ENCODE measurements around the gene TNFRSF8.

Gene TNFRSF8

DNA sequence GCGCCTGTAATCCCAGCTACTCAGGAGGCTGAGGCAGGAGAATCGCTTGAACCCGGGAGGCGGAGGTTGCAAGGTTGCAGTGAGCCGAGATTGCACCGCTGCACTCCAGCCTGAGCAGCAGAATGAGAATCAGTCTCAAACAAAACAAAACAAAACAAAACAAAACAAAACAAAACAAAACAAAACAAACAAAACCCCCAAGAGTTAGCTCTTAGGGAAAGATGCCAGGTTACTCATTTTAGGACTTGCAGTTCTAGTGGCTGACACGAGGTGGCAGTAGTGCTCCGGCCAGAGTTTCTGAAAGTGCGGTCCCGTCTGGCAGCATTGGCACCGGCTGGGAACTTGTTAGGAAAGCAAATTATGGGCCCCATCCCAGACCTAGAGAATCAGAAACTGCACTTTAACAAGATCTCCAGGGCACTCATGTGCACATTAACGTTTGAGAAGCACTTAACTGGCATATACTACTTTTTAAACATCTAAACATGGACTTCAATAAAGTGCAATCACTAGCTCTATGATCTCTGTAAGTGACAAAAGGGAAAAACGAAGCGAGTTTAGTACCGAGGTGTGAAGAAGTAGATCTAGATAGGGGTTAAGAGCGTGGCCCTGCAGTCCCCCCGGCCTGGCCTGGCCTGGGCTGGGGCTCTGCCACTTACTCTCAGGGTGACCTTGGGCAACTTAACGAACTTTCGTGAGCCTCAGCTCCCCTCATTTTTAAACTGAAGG lies 61.8 kb downstream of the TNFRSF8 start:
- DNase-seq, result peak; percentile 85

DNA sequence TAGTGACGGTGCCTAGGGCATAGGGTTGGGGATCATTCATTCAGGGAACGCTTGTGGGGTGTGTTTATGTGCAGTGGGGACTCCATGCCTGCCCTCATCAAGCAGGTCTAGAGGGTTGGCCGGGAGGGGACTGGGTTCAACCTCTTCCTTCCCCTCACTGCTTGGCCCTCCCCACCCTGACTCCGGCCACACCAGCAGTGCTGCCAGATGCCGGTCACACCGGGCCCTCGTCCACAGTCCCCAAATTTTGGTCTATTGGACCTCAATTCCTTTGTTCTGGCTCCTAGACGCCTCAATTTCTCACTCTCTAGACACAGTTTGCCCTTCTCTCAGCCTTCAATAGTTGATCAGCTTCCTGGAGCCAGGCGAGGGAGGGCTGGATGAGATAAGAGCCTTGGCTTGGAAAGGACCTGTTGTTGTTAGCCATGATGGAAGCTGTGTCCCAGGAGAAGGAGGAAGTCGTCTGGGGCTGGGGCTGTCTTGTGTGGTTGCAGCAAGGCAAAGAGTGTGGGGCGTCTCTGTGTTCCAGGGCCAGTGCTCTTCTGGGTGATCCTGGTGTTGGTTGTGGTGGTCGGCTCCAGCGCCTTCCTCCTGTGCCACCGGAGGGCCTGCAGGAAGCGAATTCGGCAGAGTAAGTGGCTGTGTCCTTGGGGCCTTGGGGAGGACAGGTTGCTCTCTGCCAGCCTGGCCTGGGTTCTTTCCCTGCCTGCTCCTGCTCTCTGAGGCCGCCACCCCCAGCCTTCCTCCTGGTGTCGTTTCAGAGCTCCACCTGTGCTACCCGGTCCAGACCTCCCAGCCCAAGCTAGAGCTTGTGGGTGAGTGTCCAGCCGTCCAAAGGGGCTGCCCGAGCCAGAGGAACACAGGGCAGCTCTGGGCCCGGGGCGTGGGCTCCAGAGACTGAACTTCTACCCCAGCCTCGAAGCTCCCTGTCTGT lies 62.6 kb downstream of the TNFRSF8 start:
- no peak for DNase-seq

DNA sequence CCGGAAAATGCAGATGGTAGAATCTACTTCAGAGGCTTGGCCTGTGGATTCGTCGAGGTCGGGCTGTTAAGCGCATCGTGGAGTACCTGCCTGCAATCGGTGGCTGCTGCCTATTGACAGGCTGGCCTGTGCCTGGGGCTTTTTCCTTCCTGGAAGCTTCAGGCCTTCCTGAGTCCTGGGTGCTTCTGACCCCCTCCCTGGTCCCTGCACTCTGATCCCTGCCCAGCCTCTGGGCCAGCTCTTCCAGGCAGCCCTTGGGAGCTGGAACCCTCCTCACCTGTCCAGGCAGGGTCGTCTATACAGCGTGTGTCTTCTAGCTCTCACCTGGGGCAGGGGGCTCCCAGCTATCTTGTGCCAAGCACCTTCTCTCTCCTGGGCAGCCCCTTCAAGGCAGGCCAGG lies 63.7 kb downstream of the TNFRSF8 start:
- no peak for DNase-seq

DNA sequence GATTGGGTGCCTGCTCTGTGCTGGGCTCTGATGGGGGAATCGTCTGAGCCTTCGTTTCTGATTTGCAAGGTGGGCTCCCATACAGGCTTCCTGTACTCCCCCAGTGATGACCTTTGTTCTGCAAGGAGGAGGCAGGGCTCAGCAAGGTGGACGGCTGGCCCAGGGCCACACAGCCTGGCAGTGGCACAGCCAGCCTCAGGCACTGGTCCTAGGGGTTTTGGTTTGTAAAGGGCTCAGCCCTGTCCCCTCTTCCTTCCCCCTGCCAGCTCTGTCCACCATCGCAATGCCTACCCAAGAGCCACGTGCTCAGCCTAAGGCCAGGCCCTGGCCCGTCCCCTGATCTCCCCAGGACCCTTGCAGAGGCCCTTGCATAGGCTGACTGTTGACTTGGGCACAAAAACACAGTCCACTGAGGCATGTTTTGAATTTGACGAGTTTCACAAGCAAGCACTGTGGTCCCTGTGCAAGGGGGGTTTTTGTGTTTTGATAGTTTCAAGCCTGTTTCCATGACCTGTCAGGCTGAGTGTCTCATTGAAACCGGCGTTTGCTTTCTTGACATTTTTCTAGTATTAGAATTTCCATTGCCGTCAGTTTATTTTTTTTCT lies 64.2 kb downstream of the TNFRSF8 start:
- DNase-seq, result no peak

- no peak for DNase-seq
These were observed 65.0 kb downstream of the TNFRSF8 start for GRCh38 chr1:12128120-12128519.

- DNase-seq, result no peak
These were observed 66.5 kb downstream of the TNFRSF8 start for GRCh38 chr1:12129624-12130023.

DNA sequence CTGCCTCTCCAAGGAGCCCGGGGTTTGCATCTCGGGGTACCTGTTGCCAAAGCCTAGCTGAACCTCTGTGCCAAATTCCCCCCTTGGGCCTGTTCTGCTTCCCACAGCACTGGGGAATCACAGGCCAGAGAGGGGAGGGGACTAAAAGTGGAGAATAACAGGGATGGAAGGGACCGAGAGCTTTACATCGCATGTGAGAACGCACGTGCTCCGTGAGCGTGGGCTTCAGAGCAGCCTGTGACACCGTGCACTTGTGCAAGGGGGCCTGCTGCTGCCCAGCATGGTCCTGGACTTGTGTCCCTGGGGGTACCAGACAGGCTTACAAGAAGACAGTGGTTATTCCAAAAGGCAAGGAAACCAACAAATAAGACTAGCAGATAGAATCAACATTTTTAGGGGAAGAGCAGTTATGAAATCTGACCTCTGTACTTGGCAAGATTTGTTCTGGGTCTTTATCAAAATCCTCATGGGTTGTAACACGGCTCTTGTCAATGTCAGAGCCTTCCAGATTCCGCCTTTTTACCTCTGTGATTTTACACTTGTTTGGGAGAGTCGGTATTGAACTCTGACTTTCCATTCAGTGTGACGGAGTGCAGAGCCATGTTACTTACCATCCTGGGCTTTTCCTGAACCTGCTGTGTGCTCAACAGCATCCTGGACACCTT lies 67.5 kb downstream of the TNFRSF8 start:
- DNase-seq, result no peak

DNA sequence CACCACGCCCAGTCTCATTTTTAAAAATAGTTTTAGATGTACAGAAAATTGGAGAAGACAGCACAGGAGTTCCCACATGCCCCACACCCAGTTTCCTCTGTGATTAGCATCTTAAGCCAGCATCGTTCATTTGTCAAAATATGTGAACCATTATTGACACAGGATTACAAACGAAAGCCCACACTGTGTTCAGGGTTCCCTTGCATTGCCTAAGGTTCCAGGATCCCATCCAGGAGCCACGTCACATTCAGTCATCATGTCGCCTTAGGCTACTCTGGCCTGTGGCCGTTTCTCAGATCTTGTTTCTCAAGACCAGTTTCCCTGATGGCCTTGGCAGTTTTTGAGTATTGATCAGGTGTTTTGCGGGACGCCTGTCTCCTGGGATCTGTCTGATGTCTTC lies 69.0 kb downstream of the TNFRSF8 start:
- no peak for DNase-seq

GRCh38 chr1:12134716-12135115 lies 71.6 kb downstream of the TNFRSF8 start:
- no peak for DNase-seq

- DNase-seq, result no peak
These were observed 72.5 kb downstream of the TNFRSF8 start for GRCh38 chr1:12135612-12136011.

DNA sequence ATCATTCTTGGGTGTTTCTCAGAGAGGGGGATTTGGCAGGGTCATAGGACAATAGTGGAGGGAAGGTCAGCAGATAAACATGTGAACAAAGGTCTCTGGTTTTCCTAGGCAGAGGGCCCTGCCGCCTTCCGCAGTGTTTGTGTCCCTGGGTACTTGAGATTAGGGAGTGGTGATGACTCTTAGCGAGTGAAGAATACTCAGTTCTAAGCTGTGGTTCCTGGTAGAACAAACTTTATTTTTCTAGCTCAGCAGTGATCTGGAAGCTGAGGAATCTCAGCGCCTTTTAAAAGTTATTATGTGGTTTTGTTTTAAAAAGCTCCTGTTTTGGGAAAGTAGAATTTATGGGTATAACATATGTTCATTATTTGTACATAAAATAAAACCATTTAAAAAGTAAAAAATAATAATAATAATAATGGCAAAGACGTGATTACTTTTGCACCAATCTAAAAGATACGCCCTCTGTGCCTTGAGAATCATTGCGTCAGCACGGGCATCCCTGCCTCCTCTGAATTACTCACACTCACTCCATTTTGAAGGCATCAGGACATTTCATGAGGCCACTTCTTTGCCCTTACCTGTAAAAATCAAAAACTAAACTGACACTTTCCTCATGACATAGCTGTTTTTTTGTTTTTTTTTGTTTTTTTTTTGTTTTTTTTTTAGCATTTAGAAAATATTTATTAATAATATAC lies 74.0 kb downstream of the TNFRSF8 start:
- no peak for DNase-seq

DNA sequence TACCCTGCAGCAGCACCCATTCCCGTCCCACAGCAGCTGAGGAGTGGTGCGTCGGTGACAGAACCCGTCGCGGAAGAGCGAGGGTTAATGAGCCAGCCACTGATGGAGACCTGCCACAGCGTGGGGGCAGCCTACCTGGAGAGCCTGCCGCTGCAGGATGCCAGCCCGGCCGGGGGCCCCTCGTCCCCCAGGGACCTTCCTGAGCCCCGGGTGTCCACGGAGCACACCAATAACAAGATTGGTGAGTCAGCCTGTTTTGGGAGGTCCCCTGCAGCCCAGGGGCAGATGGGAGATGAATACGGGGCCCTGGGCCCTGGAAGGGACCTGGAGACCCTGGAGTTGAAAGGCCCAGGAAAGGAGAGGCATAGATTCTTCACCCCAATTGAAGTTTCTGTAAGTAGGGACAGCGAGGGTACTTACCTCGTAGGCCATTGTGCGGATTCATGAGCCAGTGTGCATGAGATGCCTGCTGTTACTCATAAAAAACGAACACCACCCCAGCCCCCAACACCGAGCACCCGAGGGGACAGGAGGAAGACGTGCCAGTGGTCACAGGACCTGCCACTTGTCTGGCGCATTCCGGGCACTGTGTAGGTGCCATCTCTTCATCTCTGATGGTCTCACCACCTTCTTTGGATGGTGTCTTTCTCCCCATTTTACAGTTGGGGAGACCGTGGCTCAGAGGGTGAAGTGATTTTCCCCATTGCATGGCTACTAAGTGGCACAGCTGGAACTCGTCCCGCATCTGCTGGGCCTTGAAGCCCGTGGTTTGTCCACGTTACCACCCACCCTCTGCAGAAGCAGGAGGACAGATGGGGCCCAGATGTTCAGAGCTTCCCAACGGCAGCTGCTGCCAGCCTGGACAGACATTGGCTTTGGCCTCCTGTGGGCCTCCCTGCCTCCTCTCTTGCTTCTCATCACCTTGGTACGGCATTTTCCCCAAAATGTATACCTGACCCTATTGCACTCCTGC lies 75.4 kb downstream of the TNFRSF8 start:
- no peak for DNase-seq

DNA sequence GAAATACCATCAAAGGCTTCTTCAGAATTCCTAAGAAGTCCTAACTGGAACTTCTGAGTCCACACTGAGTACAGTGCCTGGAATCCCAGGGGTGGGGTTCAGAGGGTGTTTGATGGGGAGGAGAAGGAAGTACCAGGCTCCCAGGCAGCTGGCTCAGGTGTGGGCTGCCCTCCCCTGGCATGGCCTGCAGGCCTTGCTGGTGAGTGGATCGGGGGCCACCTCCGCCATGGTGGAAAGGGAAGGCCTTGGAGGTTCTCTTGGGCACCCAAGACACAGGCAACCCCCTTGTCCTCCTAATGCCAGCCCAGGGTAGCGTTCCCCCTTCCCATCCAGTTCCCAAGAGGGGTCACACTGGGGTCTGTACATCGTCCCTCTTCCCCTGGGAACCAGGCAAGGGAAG lies 76.9 kb downstream of the TNFRSF8 start:
- DNase-seq, result no peak

DNA sequence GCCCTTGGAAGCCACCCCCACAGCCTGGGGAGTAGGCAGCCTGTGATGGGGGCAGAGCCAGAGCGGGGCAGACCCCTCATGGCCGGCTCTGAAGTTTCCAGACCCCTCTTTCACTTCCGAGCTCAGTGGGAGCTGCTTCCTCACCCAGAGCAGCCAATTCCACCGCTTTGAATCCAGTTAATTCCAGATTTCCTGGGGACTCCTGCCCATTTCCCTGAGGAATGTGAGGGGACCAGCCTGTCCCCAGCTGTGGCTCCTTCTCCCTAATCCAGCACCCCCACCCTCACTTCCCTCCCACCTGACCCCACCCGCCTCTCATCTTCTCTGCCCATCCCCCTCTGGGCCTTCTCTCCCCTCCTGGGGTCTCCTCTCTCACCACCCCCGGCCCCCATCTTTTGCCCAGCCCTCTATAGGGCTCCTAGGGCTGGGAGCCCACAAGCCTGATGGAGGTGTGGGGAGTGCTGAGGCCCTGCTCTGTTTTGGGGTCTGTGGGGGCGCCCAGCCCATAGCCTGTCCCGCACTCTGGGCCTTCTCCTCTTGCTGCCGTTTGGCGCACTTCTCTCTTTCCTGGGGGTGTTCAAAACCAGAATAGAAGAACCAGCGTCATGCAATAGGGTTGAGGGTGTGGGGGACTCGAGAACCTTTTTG lies 77.5 kb downstream of the TNFRSF8 start:
- no peak for DNase-seq

GRCh38 chr1:12141163-12141850 lies 78.2 kb downstream of the TNFRSF8 start:
- no peak for DNase-seq

GRCh38 chr1:12142141-12142823 lies 79.2 kb downstream of the TNFRSF8 start:
- no peak for DNase-seq

DNA sequence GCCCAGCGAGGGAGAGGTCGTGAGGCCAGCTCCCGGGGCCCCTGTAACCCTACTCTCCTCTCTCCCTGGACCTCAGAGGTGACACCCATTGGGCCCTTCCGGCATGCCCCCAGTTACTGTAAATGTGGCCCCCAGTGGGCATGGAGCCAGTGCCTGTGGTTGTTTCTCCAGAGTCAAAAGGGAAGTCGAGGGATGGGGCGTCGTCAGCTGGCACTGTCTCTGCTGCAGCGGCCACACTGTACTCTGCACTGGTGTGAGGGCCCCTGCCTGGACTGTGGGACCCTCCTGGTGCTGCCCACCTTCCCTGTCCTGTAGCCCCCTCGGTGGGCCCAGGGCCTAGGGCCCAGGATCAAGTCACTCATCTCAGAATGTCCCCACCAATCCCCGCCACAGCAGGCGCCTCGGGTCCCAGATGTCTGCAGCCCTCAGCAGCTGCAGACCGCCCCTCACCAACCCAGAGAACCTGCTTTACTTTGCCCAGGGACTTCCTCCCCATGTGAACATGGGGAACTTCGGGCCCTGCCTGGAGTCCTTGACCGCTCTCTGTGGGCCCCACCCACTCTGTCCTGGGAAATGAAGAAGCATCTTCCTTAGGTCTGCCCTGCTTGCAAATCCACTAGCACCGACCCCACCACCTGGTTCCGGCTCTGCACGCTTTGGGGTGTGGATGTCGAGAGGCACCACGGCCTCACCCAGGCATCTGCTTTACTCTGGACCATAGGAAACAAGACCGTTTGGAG lies 80.0 kb downstream of the TNFRSF8 start:
- no peak for DNase-seq

DNA sequence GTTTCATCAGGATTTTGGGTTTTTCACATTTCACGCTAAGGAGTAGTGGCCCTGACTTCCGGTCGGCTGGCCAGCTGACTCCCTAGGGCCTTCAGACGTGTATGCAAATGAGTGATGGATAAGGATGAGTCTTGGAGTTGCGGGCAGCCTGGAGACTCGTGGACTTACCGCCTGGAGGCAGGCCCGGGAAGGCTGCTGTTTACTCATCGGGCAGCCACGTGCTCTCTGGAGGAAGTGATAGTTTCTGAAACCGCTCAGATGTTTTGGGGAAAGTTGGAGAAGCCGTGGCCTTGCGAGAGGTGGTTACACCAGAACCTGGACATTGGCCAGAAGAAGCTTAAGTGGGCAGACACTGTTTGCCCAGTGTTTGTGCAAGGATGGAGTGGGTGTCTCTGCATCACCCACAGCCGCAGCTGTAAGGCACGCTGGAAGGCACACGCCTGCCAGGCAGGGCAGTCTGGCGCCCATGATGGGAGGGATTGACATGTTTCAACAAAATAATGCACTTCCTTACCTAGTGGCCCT lies 80.6 kb downstream of the TNFRSF8 start:
- DNase-seq, result no peak

DNA sequence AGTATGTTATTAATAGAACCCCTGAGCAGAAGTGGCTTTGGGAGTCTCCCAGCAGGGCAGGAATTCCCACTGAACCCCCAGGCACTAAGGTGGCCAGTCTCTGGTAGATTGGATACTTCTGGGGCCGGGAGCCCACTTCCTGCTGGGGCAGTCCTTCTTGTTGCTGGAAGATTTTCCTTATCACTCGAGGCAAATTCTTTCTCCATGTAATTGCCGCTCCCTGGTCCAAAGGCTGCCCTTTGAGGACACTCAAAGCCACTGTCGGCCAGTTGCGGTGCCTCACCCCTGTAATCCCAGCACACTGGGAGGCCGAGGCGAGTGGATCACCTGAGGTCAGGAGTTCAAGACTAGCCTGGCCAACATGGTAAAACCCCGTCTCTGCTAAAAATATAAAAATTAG lies 81.1 kb downstream of the TNFRSF8 start:
- no peak for DNase-seq

Measured in CD4-positive, alpha-beta T cell treated with Interleukin-10 for 1 hour (primary cell).